ENCODE results near the gene PITPNM3.

The PITPNM3 gene

DNA sequence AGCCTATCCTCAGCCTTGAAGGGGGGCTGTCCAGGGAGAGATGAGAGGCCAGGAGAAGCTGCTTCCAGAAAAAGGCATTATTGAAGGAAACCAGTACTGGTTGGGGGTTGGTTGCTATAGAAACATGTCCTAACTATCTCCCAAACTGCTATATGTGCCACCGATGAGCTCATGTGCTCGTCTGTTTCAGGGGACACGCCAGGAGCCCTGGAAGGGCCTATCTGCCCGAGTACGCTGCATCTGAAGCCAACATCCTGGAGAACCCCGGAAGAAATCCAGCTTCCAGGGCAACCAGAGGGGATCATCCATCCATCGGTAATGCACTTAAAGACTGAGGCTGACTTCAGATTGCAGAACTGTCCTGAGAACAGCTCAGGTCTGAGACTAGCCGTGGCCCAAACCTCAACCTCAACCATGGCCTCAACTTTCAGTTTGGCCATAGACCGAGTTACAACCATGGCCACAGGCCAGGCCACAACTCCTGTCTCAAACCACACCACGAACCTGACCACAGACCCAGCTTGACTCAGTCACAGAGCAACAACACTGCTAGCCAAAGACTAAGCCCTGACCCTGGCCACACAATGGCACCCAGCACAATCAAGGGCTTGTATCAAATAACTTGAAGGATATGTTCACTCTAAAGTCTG, 10.2 kb downstream of the PITPNM3 start:
- no peak for TF ChIP-seq CTCF (conservative IDR thresholded peaks at IDR 0.05; ENCODE audit: low read length)
- H3K4me3 ChIP-seq (ENCODE audit: low read length): no peak overlapping the region
- peak; percentile 69 for DNase-seq (ENCODE audit: low read depth)

DNA sequence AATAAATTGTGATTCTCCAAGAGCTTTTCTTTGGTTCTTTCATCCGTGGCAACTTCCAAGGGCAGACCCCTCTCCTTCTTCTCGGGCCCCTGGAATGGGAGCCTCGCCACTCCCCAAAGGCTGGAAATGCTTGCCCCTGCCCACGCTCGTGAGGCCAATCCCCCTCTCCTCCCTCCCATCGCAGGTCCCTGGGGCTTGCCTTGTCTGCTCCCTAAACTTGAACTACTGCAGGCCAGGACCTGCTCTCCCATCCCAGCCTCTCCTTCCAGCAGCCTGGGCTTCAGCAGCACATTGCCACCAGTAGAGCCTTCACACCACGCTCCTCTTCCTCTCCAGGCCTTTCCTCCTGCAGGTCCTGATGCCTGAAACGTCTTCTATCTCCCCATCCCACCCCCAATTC, 11.1 kb downstream of the PITPNM3 start:
- TF ChIP-seq CTCF (conservative IDR thresholded peaks at IDR 0.05; ENCODE audit: low read length): no peak
- H3K4me3 ChIP-seq (ENCODE audit: low read length): no peak overlapping the region
- DNase-seq (ENCODE audit: low read depth): no peak

GRCh38 chr17:6544011-6544370, 12.4 kb downstream of the PITPNM3 start:
- DNase-seq (ENCODE audit: low read depth): no peak
- no peak for TF ChIP-seq CTCF (conservative IDR thresholded peaks at IDR 0.05; ENCODE audit: low read length)

GRCh38 chr17:6543079-6544010, 13.0 kb downstream of the PITPNM3 start:
- TF ChIP-seq CTCF (conservative IDR thresholded peaks at IDR 0.05; ENCODE audit: low read length): no peak
- no peak overlapping the region for H3K4me3 ChIP-seq (ENCODE audit: low read length)
- DNase-seq (ENCODE audit: low read depth): no peak

More at GRCh38 chr17:6544011-6544370, 12.4 kb downstream of the PITPNM3 start:
- H3K4me3 ChIP-seq (ENCODE audit: low read length): no peak overlapping the region

GRCh38 chr17:6542577-6542976, 13.8 kb downstream of the PITPNM3 start:
- DNase-seq (ENCODE audit: low read depth): no peak
- H3K4me3 ChIP-seq (ENCODE audit: low read length): no peak overlapping the region
- TF ChIP-seq CTCF (conservative IDR thresholded peaks at IDR 0.05; ENCODE audit: low read length): no peak

DNA sequence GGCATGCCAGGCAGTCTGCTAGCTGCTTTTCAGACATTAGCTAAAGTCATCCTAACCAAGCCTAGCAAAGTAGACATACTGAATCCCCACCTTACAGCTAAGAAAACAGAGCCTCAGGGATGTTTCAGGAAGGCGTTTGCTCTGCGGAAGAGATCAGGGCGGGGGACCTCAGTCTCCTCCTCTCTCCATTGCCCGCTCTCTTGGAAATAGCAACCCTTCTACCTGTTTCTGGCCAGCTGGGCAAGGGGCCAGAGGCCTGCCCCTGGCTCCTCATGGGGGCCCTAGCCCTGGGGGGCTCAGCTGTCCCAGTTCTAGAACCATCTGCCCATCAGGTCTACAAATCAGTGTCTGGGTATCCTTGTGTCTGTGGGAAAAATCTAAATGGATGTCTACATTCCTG, 14.5 kb downstream of the PITPNM3 start:
- DNase-seq (ENCODE audit: low read depth): no peak
- H3K4me3 ChIP-seq (ENCODE audit: low read length): no peak overlapping the region
- no peak for TF ChIP-seq CTCF (conservative IDR thresholded peaks at IDR 0.05; ENCODE audit: low read length)

DNA sequence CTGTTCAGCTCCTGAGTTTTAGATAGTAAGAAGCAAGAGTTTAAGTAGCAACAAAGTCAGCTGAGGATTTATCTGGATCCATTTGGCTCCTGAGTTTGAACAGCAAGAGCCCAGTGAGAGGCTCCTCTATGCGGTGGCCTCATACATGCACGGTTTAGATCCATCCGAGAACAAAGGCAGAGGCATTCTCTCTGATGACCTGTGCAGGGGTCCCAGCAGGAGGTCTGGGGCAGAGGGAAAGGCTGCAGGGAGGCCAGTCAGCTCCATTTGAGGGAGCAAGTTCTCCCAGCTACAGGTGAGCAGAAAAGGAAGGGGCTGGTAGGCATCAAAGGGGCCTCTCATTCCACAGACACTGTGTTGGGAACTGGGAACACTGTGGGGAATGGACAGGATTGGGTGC, 16.5 kb downstream of the PITPNM3 start:
- DNase-seq (ENCODE audit: low read depth): no peak
- H3K4me3 ChIP-seq (ENCODE audit: low read length): no peak overlapping the region
- TF ChIP-seq CTCF (conservative IDR thresholded peaks at IDR 0.05; ENCODE audit: low read length): no peak
